GM18861 (cell line): ENCODE results near the gene ZNF200.
"Not testable (repeated sequence)": the region's sequence is repeated elsewhere in the genome, so short reads cannot be mapped to it uniquely, and the experiment has no call there.

Source experiments
- ATAC-seq: cut with Tn5 transposase; IDR thresholded peaks from one replicate; pipeline ENCODE4 v1.9.1; 2021; ENCODE audit not compliant: unreplicated experiment

The ZNF200 gene

DNA sequence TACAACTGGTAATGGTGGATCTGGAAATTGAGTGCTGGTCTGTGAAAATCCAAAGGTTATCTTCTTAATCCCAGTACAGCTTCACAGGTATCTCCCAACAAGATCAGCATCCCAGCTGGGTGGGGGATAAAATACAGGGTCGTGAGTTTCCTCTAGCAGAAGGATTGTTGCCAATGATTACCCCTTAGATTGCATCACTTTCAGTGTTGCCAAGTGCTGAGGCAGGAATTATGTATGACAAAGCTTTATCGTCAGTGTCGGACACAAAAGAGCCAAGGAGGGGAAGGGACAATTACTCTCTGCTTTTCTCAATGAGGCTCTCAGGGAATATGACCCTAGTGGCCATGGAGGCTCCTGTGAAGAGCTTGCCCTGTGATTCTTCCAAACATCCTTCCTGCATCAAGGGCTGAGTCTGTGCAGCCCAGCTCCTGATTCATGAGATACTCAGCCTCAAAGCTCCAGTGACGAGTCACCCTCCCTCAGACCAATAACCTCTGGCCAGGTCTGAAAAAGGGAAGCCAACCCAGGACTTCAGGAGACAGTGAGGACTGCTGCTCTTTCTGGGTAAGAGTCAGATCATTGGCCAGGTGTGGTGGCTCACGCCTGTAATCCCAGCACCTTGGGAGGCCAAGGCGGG, 31.9 kb downstream of the ZNF200 start:
- no peak for ATAC-seq

DNA sequence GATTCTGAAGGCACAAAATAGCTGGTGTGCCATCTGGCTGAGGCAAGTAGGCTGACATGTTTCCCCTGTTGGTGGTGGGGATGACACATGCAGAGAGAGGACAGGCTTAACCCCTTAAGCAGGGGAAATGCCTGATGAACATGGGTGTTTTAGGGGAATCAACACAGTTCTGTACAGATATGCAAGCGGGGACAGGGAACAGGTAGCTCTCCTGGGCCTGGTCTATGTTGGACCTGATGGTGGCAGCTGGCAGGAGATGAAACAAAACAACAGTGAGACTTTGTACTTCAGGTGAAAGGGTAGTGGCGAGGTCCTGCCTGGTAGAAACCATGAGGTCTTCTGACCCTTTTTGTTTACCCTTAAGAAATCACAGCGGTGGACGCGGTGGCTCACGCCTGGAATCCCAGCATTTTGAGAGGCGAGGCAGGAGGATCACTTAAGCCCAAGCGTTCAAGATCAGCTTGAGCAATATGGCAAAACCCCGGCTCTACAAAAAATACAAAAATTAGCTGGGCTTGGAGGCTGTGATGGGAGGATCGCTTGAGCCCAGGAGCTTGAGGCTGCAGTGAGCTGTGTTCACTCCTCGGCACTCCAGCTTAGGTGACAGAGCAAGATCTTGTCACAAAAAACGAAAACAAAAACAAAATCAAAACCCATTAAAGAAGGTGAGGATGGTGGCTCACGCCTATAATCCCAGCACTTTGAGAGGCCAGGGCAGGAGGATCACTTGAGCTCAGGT, 36.5 kb downstream of the ZNF200 start:
- no peak for ATAC-seq

DNA sequence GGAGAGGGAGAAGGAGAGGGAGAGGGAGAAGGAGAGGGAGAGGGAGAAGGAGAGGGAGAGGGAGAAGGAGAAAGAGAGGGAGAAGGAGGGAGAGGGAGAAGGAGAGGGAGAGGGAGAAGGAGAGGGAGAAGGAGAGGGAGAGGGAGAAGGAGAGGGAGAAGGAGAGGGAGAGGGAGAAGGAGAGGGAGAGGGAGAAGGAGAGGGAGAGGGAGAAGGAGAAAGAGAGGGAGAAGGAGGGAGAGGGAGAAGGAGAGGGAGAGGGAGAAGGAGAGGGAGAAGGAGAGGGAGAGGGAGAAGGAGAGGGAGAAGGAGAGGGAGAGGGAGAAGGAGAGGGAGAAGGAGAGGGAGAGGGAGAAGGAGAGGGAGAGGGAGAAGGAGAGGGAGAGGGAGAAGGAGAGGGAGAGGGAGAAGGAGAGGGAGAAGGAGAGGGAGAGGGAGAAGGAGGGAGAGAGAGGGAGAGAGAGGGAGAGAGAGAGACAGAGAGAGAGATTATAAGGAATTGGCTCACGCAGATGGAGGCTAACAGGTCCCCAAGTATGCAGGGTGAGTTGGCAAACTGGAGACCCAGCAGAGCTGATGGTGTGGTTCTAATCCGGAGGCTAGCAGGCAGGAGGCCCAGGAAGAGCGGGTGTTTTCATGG, 37.1 kb downstream of the ZNF200 start:
- ATAC-seq = not testable (repeated sequence)

DNA sequence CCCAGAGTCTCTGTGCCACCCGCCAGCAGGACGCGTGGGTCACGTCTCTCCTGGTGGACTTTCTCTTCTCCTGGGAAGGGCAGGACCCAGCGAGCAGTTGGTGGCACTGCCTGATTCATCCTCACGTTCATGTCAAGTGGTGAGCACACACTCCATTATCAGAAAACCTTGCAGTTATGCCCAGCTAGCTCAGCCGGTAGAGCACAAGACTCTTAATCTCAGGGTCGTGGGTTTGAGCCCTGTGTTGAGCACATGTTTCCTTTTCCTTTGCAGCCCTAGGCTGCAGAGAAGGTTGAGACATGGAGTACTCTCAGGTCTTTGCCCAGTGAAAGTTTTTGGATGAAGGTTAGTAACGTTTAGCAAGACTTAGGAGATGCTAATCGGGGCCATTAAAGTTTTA, 39.0 kb downstream of the ZNF200 start:
- ATAC-seq = no peak

DNA sequence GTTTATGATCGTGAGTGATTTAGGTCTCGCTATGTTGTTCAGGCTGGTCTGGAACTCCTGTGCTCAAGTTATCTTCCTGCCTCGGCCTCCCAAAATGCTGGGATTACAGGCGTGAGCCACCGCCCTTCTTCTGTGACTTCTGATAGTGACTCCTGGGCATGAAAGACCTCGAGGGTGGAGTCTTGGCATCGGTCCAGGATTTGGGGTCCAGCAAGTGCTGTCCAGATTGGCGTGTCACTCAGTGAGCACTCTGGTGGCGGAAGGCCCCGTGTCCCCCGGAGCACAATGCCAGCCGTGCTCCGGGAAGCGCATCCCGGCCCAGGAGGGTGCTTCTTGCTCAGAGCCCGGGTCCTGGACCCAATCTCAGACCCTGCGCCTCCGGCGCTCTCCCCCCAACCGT, 40.2 kb downstream of the ZNF200 start:
- ATAC-seq = no peak

DNA sequence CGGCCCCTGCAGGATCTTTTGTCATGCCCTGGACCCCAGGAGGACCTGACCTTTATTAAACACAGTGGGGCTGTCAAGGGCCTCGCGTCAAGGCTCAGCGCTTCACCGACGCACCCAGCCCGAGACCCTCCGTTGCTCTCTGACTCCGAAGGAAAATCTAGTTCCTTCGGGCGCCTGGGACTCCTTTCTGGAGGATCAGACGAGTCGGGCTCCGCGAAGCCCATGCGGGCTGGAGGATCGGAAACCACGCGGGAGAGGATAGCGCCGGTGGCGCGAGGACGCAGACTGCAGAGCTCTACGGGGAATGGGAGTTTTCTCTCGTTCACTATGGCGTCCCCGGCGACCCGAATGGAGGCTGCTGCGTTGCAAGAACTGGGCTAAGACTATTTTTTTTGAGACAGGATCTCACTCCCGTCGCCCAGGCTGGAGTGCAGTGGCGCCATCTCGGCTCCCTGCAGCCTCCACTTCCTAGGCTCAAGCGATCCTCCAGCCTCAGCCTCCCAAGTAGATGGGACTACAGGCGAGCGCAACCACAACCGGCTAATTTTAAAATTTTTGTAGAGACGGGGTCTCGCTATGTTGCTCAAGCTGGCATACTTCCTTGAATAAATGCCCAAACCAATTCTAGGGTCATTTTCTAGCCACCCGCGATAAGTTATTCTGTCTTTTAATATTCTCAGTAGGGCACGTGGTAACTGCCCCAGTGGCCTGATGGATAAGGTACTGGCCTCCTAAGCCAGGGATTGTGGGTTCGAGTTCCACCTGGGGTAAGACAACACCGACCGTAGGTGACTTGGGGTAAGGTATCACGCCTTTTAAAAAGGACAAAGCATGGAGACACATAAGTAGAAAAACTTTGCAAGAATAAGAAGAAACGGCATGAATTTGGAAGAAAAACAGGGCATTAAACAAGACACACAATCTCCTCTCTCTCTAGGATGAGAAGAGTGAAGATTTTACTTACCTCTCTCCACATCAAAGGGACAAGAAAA, 41.4 kb downstream of the ZNF200 start:
- ATAC-seq = no peak

DNA sequence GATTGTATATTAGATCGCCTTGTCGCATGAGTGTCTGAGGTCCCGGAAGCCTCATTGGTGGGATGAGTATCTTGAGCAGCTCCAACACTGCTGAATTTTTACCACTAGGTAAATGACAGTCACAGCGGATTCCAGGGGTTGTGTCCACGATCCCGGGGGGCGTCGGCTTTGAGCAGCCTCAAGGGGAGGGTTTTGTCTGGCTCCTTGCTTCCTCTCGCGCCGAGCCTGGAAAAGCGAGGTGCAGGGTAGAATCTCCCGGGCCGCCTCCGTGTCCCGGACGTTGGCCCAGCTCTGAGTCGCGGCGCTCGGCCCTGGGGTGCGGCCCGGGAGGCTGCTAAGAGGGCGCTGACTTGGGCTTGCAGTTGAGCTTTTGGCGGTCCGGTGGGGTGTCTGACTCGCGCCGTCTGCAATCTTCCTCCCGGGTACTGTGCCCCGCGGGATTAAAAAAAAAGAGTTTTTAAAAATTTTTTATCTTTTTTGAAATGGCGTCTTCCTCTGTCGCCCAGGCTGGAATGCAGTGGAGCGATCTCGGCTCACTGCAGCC, 42.4 kb downstream of the ZNF200 start:
- ATAC-seq = no peak

DNA sequence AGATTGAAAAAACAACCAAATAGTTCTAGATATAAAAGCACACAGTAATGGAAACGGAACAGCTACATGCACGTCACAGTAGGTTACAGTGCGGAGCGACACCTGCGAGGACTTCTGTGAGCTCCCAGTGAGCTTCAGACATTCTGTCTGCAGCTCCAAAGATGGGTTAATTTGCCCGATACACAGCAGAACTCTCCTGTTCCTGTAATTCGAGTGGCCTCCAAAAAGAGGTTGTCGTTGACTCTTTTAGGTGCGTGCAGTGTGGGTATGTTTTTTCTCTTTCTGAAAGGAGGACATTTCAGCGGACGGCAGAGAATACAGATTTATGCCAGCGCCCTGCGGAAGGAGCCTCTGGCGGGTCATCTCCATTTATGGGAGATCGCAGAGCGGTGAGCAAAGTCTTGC, 44.0 kb downstream of the ZNF200 start:
- no peak for ATAC-seq

DNA sequence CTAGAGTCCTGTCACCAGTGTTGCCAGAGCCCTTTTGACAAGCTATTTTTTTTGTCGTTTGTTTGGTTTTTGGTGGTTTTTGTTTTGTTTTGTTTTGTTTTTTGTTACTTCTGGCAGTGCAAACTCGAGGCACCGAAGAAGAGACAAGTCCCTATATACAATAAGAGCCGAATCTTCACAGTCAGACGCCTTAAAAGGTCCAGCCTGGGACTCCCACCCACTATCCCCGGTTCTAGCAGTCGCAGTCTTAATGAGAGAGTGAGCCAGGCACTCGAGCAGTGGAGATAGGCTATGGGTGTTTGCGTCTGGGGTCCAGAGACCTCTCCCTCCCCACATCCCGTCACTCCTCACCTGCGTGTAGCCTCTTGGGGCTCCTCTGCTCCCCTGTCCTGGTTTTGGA, 45.1 kb downstream of the ZNF200 start:
- ATAC-seq = no peak

DNA sequence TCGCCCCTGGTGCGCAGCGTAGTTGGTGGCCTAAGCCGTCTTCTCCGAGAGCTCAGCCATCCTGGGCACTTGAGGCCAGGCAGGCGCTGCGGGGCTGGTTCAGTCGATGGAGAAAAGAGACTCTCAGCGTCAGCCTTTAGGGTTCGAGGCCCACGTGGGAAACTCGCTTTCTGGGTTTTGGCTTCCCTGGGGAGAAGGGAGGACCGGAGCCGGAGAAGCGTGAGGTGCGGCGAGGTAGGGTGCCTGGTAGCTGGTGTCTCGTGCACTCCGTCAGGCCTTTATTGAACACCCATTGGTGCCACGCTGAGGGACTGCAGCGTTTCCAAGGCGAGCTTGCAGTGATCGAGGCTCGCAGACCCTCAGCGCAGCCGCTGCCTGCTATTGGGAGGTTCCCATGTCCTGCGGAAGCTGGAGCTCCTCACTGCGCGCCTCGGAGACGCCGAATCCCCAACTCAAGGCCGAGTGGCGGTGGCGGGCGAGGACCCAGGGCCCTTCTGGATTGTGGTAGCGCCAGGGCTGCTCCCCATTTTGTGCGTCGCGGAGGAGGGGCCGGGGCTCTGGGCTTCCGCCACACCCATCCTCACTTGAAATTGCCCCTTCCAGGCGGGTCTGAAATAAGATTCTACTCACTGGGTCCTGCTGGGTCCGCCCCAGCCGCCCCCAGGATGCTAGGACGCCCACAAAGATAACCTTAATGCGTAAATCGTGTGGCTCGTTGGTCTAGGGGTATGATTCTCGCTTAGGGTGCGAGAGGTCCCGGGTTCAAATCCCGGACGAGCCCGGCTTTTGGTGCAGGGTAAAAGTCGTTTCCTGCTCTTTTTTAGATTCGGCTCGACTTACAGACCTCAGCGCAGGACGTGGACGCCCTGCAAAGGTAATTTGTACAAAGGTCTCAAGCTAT, 45.8 kb downstream of the ZNF200 start:
- no peak for ATAC-seq

DNA sequence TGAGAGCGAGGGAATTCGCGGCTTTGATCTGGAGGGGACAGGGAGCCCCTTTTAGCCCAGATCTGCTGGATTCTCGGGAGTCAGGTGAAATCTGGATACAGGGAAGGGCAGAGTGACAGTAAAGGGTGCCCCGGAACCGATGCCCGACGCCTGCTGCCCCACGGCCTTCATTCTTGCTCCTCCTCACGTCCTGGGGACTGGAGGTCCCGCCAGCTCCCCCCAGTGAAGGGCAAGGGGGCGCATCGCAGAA, 46.4 kb downstream of the ZNF200 start:
- no peak for ATAC-seq

DNA sequence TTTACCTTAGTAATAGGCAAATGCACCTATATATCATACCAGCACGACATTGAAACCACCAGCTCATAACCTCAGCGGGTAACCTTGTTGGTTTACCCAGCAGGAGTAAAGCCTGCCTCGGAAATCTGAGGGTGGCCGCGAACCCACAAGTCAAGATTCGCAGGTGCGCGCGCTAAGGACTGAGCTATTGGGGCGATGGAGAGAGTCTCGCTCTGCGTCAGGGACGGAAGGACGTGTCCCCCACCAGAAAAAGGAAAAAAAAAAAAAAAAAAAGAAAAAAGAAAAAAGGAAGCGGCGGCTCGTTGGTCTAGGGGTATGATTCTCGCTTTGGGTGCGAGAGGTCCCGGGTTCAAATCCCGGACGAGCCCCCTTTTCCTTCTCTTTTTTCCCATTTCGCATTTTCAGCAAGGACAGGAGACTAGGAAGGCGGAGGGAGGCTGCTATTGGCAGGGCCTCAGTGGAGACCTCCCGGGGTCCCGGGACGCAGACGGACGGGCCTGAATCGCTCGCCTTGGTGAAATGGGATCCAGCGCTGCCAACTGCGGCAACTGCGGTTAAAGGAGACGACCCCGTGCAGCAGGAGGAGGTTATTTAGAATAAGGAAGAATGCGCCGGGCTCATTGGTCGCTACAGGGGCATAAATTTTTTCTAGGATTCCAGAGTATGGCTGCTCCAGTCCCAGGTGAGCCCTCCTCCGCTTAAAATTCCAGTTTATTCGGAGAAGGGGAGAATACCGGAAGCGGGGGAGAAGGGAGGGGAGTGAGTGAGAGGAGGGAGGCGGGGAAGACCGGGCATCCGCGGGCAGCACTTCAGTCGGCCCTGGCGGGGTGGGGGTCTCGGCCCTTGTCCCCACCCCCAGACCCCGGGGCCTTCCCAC, 46.9 kb downstream of the ZNF200 start, which contains the start of gene OR1F1:
Gene OR1F1, plus strand, starts transcription at position 407 of the 877 bp plus-strand sequence.
- ATAC-seq = no peak

DNA sequence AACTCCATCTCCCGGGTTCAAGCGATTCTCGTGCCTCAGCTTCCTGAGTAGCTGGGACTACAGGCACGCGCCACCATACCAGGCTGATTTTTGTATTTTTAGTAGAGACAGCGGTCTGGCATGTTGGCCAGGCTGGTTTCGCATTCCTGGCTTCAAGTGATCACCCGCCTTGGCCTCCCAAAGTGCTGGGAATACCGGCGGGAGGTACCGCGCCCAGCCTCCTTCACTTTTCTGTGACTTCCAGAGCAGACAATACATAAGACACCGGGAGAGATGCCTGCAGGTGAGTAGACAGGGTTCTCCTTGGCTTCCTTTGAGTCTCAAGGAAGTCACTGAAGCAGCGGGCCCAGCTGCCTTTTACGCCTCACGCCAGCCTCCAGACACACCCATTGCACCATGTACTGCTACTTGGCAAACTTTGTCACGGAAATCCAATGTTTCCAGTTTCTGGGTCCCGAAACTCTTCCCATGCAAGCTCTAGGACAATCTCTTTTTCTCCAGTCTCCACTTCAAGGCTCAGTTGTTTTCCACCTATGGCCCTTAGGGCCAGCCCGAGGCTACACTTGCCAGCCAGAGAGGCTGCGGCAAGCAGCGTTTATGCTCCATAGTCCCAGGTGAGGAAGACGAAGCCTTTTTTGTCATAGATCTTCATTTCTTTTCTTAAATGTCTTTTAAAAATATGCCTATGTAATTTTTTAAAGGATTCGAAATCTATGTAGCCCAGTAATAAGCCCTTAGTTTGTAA, 47.8 kb downstream of the ZNF200 start:
- ATAC-seq = no peak

DNA sequence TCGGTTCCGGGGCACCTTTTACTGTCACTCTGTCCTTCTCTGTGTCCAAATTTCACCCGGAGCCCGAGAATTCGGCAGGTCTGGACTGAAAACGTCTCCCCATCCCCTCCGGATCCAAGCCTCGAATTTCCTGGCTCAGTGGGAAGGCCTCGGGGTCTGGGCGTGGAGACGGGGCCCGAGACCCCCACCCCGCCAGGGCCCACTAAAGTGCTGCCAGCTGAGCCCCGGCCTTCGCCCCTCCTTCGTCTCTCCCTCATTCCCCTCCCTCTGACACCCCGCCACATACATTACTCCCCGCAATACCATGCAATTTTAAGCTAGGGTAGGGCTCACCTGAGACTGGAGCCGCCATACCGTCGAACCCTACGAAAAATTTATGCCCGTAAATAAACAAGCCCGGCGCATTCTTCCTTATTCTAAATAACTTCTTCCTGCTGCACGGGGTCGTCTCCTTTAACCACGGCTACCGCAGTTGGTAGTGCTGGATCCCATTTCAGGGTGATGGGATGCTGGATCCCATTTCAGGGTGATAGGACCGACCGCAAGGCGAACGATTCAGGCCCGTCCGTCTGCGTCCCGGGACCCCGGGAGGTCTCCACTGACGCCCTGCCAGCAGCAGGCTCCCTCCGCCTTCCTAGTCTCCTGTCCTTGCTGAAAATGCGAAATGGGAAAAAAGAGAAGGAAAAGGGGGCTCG, 51.4 kb downstream of the ZNF200 start:
- ATAC-seq = no peak

DNA sequence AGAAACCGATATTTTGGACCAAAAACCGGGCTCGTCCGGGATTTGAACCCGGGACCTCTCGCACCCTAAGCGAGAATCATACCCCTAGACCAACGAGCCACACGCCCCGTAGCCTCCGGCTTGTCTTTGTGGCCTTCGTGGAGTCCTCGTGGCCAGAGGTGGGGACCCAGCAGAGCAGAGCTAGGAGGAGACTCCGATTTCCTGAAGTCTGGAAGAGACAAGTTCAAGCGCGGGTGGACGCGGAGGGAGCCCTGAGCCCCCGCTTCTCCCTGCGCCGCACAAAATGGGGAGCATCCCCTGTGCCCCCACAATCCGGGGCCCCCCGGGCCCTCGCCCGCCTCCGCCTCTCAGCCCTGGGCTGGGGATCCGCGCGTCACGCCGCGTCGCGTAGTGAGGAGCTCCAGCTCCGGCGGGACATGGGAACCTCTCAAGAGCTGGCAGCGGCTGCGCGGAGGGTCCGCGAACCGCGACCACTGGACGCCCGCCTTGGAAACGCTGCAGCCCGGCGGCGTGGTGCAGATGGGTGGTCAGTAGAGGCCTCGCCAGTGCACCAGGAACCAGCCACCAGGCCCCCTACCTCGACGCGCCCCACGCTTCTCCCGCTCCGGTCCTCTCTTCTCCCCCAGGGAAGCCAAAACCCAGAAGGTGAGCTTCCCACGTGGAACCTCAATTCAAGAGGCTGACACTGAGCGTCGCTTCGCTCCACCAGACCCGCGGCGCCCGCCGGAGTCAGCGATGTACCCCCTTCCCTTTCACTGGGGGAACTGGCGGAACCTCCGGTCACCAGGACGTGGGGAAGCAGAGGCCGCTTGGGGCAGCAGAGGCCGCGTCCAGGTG, 52.1 kb downstream of the ZNF200 start:
- ATAC-seq = no peak

DNA sequence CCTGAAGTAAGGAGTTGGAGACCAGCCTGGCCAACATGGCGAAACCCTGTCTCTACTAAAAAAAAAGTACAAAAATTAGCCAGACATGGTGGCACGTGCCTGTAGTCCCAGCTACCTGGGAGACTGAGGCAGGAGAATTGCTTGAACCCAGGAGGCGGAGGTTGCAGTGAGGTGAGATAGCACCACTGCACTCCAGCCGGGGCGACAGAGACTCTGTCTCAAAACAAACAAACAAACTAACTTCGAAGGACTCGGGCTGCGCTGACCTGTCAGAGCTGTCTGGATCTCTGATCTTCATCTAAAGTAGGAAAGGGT, 52.7 kb downstream of the ZNF200 start:
- ATAC-seq = not testable (repeated sequence)

DNA sequence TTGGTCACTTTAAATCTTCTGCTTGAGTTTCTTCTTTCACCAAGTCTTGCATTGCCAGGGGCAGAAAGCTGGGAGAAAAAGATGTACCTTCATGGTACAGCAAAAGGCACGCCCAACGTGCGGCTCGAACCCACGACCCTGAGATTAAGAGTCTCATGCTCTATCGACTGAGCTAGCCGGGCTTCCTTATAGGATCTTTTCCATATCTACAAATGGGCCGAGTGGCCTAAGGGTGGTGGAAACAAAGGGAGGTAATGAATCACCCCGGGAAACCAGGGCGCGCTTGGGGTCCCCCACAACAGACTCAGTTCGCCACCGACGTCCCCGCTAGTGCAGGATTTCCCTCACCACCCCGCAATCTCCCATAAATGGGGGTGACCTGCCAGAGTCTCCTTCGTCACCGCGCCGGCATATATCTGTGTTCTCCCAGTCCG, 54.5 kb downstream of the ZNF200 start:
- no peak for ATAC-seq
